GM12873 (cell line): ENCODE measurements around the gene BCL7A.

ENCODE experiments used
- TF ChIP-seq, protein P1 (sequence below): IDR thresholded peaks from 2 replicates; pipeline ENCODE4 v1.5.1; 2012; ENCODE audit warnings: low read depth, mild to moderate bottlenecking, moderate library complexity, low read length, control low read depth; ENCODE audit not compliant: insufficient read depth; ENCODE audit errors: missing control alignments

BCL7A gene

DNA sequence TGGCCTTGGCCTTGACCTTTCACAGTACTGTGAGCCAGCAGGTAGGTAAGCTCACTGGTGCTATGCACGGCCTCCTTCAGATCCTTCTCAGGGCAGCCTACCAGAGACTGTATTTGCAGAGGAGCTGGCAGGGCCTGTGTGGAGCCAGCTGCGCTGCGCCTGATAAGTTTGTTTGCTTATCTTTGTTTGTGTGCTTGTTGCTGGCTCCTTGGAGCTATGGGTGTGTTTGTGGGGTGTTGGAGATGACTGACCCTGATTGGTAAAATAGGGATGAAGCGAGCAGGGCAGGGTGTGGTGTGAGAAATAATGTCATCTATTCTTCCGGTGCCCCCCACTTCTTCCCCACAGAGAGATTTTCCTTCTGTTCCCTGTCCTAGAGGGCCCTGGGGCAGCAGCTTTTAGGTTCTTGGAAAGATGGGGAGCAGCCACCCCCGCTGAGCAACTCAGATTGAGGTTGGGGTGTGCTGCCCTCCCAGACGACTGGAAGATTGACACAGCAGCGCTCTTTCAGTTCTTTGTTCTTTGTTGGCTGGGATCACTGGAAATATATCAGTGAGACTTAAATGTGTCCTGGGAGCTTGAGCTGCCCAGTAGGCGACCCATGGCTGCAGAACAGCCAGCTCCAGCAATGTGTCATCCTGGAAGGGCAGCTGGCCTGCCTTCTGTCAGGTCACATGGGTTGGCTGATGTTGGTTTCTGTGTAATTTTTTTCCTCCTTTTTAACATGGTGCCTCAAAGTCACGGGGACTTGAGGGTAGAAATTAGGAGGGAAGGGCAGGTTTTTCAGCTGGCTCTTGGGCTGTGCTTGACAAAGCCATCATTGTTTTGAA, 76.5 kb downstream of the BCL7A start:
- TF ChIP-seq, protein P1, sequence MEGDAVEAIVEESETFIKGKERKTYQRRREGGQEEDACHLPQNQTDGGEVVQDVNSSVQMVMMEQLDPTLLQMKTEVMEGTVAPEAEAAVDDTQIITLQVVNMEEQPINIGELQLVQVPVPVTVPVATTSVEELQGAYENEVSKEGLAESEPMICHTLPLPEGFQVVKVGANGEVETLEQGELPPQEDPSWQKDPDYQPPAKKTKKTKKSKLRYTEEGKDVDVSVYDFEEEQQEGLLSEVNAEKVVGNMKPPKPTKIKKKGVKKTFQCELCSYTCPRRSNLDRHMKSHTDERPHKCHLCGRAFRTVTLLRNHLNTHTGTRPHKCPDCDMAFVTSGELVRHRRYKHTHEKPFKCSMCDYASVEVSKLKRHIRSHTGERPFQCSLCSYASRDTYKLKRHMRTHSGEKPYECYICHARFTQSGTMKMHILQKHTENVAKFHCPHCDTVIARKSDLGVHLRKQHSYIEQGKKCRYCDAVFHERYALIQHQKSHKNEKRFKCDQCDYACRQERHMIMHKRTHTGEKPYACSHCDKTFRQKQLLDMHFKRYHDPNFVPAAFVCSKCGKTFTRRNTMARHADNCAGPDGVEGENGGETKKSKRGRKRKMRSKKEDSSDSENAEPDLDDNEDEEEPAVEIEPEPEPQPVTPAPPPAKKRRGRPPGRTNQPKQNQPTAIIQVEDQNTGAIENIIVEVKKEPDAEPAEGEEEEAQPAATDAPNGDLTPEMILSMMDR: no peak

DNA sequence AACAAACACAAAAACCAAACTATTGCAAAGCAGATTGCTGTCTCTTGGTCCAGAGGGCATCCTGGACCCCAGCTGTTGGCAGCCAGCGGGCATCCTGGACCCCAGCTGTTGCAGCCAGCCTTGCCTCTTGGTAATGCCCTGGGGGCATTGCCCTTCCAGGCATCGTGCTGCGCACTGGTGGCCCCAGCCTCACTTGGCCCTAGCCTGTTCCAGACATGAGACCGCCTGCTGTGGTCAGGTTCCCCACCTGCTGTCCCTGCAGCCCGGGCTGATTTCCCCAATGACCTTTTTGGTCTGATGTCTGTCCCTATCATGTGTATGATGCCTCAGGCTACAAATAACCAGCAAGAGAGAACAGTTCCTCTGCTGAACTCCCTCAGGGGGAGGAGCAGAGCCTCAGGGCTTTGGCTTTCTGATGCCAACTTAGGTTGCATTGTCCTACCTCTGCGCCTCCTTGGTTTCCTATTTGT, 77.6 kb downstream of the BCL7A start:
- TF ChIP-seq, protein P1: no peak

DNA sequence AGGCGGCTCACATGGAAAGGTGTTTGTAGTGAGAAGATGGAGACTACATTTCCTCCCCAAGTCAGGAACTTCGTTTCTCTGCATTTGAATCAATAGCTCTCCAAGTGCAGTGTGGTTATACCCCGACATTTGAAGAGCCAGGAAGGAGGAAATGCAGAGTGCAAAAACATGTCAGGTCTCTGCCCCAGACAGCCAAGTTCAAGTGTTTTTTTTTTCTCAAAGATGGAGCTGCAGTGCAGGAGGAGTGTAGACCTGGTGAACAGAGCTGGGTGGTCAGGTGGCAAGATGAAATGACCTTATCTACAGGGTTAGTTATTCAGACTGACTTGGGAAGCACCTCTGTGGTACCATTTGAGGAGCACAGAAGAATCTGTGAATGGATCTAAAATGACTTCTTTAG, 78.2 kb downstream of the BCL7A start:
- TF ChIP-seq, protein P1: no peak

DNA sequence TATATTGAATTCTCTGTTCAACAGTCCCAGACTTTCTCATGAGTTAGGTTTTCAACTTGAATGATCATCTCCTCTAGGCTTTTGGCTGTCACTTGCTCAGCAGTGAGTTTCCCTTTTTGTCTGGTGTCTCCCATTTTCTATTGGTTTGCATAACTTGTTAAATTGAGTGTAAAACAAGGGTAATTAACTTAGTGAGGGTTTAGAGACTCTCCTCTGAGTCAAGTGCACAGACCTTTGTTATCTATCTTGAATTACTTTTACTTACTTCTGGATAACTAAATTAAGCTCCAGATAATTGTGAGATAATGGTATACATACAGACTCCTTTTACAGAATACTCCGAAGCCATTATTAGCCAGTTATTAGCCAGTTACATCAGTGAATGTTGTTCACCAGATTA, 78.9 kb downstream of the BCL7A start:
- TF ChIP-seq, protein P1: no peak

DNA sequence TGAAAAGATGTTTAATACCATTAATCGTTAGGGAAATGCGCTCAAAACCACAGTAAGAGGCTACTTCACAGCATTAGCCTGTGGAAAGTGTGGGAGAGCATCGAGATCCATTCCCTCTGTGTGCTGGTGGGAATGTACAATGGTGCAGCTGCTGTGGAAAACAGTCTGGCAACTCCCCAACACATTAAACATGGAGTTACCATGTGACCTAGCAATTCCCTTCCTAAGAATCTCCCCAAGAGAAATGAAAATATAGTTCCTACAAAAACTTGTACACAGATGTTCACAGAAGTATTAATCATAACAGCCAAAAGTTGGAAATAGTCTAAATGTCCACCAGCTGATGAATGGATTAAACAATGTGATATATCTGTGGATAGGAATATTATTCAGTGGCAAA, 80.6 kb downstream of the BCL7A start:
- TF ChIP-seq, protein P1: no peak

DNA sequence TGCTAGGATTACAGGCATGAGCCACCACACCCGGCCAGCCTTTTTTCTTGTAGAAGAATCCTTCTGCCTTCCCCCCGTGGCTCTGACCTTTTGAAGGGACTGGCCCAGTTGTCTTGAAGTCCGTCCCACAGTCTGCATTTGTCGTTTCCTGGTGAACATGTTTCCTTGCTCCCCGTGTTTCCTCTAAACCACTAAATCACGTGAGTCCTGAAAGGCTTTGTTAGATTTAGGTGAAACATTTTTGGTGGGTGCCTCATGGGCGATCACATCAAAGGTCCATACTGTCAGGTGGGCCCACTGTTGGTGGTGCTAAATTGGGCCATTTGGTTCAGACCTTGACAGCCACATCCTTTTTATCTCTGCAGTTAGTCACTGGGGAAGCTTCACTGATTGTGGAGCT, 83.2 kb downstream of the BCL7A start:
- TF ChIP-seq, protein P1: no peak

DNA sequence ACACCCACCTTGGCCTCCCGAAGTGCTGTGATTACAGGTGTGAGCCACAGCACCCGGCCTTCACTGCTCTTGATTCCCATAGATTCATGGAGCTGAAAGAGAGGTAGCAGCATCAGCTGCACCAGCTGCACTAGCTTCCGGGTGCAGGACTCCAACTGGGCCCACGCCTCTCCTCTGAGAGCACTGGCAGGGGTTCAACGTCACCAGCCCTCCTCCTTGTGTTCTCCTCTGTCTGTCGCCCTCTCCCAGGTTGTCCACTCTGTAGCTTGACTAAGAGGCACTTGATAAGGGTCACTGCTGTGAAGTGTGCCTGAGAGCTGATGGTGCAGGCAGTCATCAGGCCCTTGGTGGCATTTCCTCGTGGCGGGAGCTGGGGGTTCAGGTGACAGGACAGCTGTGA, 85.2 kb downstream of the BCL7A start:
- TF ChIP-seq, protein P1: no peak
